ENCODE results near the gene BMX. TPM values are rescaled to one million over a fixed set of nuclear protein-coding genes. Genes with fewer than 3 reads are reported as not detected.

Gene BMX
- total RNA-seq, 1 experiment from 2014 or later = not detected

DNA sequence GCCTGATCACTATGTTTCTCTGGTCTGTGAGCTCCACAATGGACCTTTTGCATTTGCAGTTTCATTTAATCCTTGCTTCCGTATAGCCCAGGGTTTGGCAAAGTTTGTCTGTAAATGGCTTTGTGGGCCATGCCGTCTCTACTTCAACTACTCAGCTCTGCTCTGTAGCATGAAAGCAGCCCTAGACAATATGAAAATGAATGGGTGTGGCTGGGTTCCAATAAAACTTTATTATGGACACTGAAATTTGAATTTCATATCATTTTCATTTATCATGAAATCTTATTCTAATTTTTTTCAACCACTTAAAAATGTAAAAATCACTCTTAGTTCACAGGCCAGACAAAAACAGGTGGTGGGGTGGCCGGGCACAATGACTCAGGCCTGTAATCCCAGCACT lies 58.6 kb downstream of the BMX start:
- no peak overlapping the region for H2BK15ac ChIP-seq (ENCODE audit: low read depth, low read length)
- no peak overlapping the region for H3K4ac ChIP-seq (ENCODE audit: low read depth, low read length)
- no peak overlapping the region for H3K27ac Mint-ChIP-seq

More for the DNA sequence above, 58.6 kb downstream of the BMX start:
- no peak overlapping the region for H3K27ac ChIP-seq (ENCODE audit: insufficient read length, low read depth, low read length)
- H2BK20ac ChIP-seq (ENCODE audit: low read depth, low read length, poor library complexity, severe bottlenecking) = no peak overlapping the region
- H3K56ac ChIP-seq (ENCODE audit: insufficient read length, low read depth, low read length) = no peak overlapping the region
- DNase-seq = no peak
- H3K79me1 ChIP-seq (ENCODE audit: insufficient read depth, low read depth, low read length, poor library complexity, severe bottlenecking) = no peaks in the 10 kb centered on the region
- no peak overlapping the region for H4K91ac ChIP-seq (ENCODE audit: insufficient read length, low read depth, low read length)
- H4K20me1 ChIP-seq (ENCODE audit: control insufficient read depth, insufficient read depth, insufficient read length) = no peaks in the 10 kb centered on the region
- H3K9me3 ChIP-seq (ENCODE audit: control insufficient read depth, low read depth, low read length) = no peaks in the 10 kb centered on the region
- no peaks in the 10 kb centered on the region for H3K23me2 ChIP-seq (ENCODE audit: insufficient read length, low read depth, low read length, poor library complexity, severe bottlenecking)
- no peak overlapping the region for H3K23ac ChIP-seq (ENCODE audit: insufficient read length, low read depth, low read length)
- H2AFZ ChIP-seq (ENCODE audit: low read length) = no peak overlapping the region
- H2BK5ac ChIP-seq (ENCODE audit: insufficient read length, low read length) = no peak overlapping the region
- no peak overlapping the region for H3K14ac ChIP-seq (ENCODE audit: insufficient read depth, low read length)
- TF ChIP-seq, protein P1, sequence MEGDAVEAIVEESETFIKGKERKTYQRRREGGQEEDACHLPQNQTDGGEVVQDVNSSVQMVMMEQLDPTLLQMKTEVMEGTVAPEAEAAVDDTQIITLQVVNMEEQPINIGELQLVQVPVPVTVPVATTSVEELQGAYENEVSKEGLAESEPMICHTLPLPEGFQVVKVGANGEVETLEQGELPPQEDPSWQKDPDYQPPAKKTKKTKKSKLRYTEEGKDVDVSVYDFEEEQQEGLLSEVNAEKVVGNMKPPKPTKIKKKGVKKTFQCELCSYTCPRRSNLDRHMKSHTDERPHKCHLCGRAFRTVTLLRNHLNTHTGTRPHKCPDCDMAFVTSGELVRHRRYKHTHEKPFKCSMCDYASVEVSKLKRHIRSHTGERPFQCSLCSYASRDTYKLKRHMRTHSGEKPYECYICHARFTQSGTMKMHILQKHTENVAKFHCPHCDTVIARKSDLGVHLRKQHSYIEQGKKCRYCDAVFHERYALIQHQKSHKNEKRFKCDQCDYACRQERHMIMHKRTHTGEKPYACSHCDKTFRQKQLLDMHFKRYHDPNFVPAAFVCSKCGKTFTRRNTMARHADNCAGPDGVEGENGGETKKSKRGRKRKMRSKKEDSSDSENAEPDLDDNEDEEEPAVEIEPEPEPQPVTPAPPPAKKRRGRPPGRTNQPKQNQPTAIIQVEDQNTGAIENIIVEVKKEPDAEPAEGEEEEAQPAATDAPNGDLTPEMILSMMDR (conservative IDR thresholded peaks at IDR 0.05) = no peak
- WGBS (ENCODE audit: extremely low coverage, insufficient read length, low lambda C conversion rate) = no CpG with 5 or more reads among the region's 3 CpGs
- H4K5ac ChIP-seq (ENCODE audit: insufficient read length, low read depth, low read length) = no peak overlapping the region
- H3K4me1 ChIP-seq (ENCODE audit: insufficient read depth, low read length) = no peaks in the 10 kb centered on the region
- H3K79me2 ChIP-seq (ENCODE audit: insufficient read depth, low read length) = no peaks in the 10 kb centered on the region
- no peak overlapping the region for H2BK12ac ChIP-seq (ENCODE audit: insufficient read length, low read depth, low read length)
- no peak overlapping the region for H3K4me2 ChIP-seq (ENCODE audit: insufficient read depth, insufficient read length, low read length)
- Mint-ChIP-seq H3K4me3 (no peak overlapping the region), H3K4me1 (no peaks in the 10 kb centered on the region), H3K27me3 (ENCODE audit: low read depth) (peaks cover 1% of the 10 kb centered on the region; the same call in 1 of the 2 replicates), H3K9me3 (no peaks in the 10 kb centered on the region), H3K36me3 (ENCODE audit: insufficient read depth in 1 of 3, low read depth in 3 of 3) (no peaks in the 10 kb centered on the region)
- H2BK120ac ChIP-seq (ENCODE audit: low read depth, low read length, poor library complexity, severe bottlenecking) = no peak overlapping the region
- no peaks in the 10 kb centered on the region for H3K27me3 ChIP-seq (ENCODE audit: insufficient read depth, low read length)
- no peak overlapping the region for H4K8ac ChIP-seq (replicated peaks; ENCODE audit: insufficient read length, low read depth, low read length)
- H3K9ac ChIP-seq (ENCODE audit: extremely low read depth, insufficient read length, low read length) = no peak overlapping the region
- no peak overlapping the region for H3T11ph ChIP-seq (ENCODE audit: low read length)
- H2AK5ac ChIP-seq (ENCODE audit: insufficient read length, low read length) = no peak overlapping the region
- no peak overlapping the region for H3K18ac ChIP-seq (ENCODE audit: insufficient read length, low read depth, low read length)

Measured in H9 (cell line).